ENCODE measurements around the gene PRRG3. TPM values are rescaled to one million over a fixed set of nuclear protein-coding genes. Genes with fewer than 3 reads are reported as not detected.

Gene PRRG3
- total RNA-seq, 1 donor: 0.45 TPM

GRCh38 chrX:151713849-151714248 is 18.6 kb downstream of the PRRG3 start:
- peak; percentile 39 for TF ChIP-seq CTCF (IDR thresholded peaks at IDR 0.05; ENCODE audit: insufficient read depth, low read length)
- peak; percentile 5 for DNase-seq (ENCODE audit: low read depth)
- H3K4me3 ChIP-seq (ENCODE audit: low read depth, low read length): no peak overlapping the region

DNA sequence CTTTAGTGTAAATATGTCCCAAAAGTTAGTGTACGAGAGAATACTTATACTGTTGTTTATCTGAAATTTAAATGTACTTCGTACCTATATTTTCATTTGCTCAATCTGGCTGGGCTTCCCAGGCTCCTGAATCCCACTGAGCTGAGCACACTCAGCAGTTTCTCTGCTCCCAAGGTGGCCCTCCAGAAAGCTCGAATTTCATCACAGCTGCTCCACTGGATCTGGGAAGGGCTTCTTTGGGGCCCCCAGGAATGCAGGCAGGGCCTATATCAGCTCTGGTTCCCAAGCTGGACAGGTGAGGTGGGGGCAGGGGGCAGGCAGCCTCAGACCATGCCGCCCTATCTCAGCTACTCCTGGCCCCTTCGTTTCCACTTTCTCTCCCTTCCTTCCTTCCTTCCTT is 19.1 kb downstream of the PRRG3 start:
- DNase-seq (ENCODE audit: low read depth): no peak
- TF ChIP-seq CTCF (IDR thresholded peaks at IDR 0.05; ENCODE audit: insufficient read depth, low read length): no peak
- no peak overlapping the region for H3K4me3 ChIP-seq (ENCODE audit: low read depth, low read length)

DNA sequence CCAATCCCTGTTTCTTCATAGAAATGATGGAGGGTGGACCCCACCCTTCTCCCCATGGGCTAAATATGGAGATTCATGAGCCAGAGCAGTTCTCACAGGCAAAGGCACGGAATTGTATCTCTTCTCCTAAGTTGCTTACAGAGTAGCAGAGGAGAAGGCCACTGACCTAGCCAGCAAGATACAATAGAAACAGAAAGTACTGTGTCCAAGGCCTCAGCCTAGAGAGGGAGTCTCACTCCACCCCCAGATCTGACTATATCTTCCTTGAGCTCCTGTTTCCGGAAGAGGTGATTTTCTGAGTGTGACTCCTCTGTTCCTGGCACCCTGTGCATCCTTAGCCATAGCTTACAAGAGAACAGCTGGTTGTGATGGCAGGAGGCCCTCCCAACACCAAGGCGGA is 20.5 kb downstream of the PRRG3 start, which contains the start of gene FATE1:
FATE1 (plus strand) TSS at position 284 of the 400 bp plus-strand sequence; CDS start at position 369, 85 bp downstream.
- no peak within 1 kb of the TSS for H3K4me3 ChIP-seq (ENCODE audit: low read depth, low read length)
- no peak for TF ChIP-seq CTCF (IDR thresholded peaks at IDR 0.05; ENCODE audit: insufficient read depth, low read length)
- no peak for DNase-seq (ENCODE audit: low read depth)

- TF ChIP-seq CTCF (IDR thresholded peaks at IDR 0.05; ENCODE audit: insufficient read depth, low read length): peak; percentile 53
- H3K4me3 ChIP-seq (ENCODE audit: low read depth, low read length): no peak overlapping the region
- peak; percentile 31 for DNase-seq (ENCODE audit: low read depth)
These were observed 27.1 kb downstream of the PRRG3 start for GRCh38 chrX:151722241-151722846.

DNA sequence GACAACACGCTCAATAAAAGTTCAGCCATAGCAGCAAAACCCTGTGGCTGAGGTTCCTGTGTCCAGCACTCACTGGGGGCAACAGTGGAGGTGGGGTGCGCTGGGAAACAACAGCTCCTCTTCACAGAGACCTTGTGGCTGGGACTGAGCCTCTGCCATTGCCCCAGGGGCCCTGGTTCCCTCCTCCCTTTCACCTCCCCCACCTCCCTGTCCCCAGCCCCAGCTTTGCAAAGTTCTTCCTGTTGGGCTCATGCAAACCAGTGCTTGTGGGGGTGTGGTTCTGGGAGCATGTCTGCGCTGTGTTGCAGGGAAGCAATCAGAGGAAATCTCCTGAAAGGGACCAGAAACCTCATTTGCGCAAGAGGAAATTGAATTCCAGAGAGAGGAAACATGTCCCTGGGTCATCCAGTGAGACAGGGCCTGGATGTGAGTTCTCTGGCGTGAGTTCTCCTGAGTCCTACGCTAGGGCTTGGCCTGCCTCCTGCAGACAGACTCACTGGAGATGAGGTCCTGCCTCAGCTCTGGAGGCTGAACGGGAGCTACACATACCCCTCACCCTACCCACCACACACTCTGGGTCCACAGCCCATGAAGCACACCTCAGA is 28.0 kb downstream of the PRRG3 start:
- no peak overlapping the region for H3K4me3 ChIP-seq (ENCODE audit: low read depth, low read length)
- no peak for DNase-seq (ENCODE audit: low read depth)
- TF ChIP-seq CTCF (IDR thresholded peaks at IDR 0.05; ENCODE audit: insufficient read depth, low read length): no peak

DNA sequence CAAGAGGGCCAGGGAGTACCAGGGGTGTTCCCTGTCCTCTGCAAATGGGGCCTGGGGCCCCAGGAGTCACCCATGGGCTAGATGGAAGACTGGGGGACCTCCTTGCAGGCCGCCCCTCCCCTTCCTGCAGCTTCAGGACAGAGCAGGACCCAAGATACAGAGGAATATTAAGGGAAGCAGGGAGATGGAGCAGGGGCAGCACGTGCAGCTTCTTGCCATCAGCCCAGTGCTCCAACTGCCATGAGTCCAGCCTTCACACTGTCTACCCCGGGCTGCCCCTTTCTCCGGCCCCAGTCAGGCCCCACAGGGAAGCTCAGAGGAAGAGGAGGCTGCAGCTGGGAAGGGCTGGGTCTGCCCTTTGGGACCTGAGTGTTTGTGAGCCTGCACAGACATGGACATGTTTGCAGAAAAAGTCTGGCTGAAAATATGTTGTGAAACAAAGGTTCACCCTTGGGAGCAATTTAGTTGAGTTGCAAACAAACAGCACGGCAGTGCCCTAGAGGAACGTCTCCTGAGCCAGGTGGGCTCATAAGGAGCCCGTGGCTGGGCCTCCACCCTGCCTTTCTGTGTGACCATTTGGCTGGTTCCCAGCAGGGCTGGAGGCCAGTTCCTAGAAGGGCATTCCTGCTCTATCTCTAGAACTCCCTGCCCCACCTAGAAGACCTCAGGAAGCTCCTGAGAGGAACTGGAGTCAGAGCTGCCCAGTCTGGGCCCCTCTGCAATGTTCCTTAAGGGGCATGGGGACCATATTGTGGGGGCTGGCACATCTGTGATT is 29.5 kb downstream of the PRRG3 start:
- H3K4me3 ChIP-seq (ENCODE audit: low read depth, low read length): no peak overlapping the region
- DNase-seq (ENCODE audit: low read depth): no peak
- no peak for TF ChIP-seq CTCF (IDR thresholded peaks at IDR 0.05; ENCODE audit: insufficient read depth, low read length)

Measured in fibroblast of the aortic adventitia (primary cell).